H1 (cell line): ENCODE data around the gene TTC13. TPM values are rescaled to one million over a fixed set of nuclear protein-coding genes. Genes with fewer than 3 reads are reported as not detected.

Source experiments
- CTCF ChIA-PET: fragments of 300-600 bp; sonication (Branson Sonifier 250); formaldehyde crosslinking; loops from one replicate; lab custom pipeline; 2021; ENCODE audit not compliant: partially characterized antibody; lab: Charles Lee
- POLR2A ChIA-PET: fragments of 300-600 bp; sonication (Branson Sonifier 250); formaldehyde crosslinking; loops from one replicate; lab custom pipeline; 2021; ENCODE audit warnings: inconsistent platforms; ENCODE audit not compliant: partially characterized antibody; lab: Charles Lee
- DNase-seq, 2 experiments: peaks; one replicate each; pipeline versions ENCODE4 v3.0.0 to v3.0.0-alpha.2; 2010 to 2022; ENCODE audit warnings: low spot score in 2 of 2, low read depth in 1 of 2, mixed read lengths in 1 of 2
- FAIRE-seq: peaks from 2 replicates; lab custom pipeline; 2011; peaks lifted over from hg19 to GRCh38; lab: Jason Lieb, UNC
- H2AFZ ChIP-seq: 2 replicates; pipeline ENCODE4 v1.8.1; 2012; ENCODE audit warnings: low read length, inconsistent platforms
- H2AK5ac ChIP-seq: 2 replicates; pipeline ENCODE4 v1.6.1; 2013; ENCODE audit warnings: low read depth, low read length
- H2BK120ac ChIP-seq: replicated peaks from 2 replicates; pipeline ENCODE3; 2013; ENCODE audit warnings: low read depth, low read length, inconsistent platforms
- H2BK12ac ChIP-seq: 2 replicates; pipeline ENCODE4 v1.6.1; 2013; ENCODE audit warnings: low read depth, low read length
- H2BK15ac ChIP-seq: 2 replicates; pipeline ENCODE4 v1.6.1; 2013; ENCODE audit warnings: low read length
- H2BK20ac ChIP-seq: 2 replicates; pipeline ENCODE4 v1.6.1; 2013; ENCODE audit warnings: low read length
- H2BK5ac ChIP-seq: 2 replicates; pipeline ENCODE4 v1.6.1; 2013; ENCODE audit warnings: low read depth, low read length
- H3K14ac ChIP-seq: 2 replicates; pipeline ENCODE4 v1.6.1; 2013; ENCODE audit warnings: inconsistent platforms; ENCODE audit not compliant: insufficient read length
- H3K18ac ChIP-seq: 2 replicates; pipeline ENCODE4 v1.6.1; 2013; ENCODE audit warnings: low read length; ENCODE audit errors: extremely low read depth
- H3K23ac ChIP-seq: 2 replicates; pipeline ENCODE4 v1.6.1; 2013; ENCODE audit warnings: inconsistent platforms; ENCODE audit not compliant: insufficient read length
- H3K23me2 ChIP-seq: 2 replicates; pipeline ENCODE4 v1.6.1; 2013; ENCODE audit warnings: low read depth, low read length
- H3K27ac ChIP-seq: 2 replicates; pipeline ENCODE4 v1.6.1; 2011; ENCODE audit warnings: low read depth, low read length, inconsistent platforms
- H3K27me3 ChIP-seq, 4 experiments: replicated peaks in 1 of 4; 1 replicate in 1 of 4; 2 replicates in 3 of 4; pipeline versions ENCODE4 v1.6.1 to v1.8.1; 2011 to 2013; ENCODE audit warnings: low read length in 3 of 4, mild to moderate bottlenecking in 3 of 4, inconsistent platforms in 2 of 4, mixed read lengths in 2 of 4, moderate library complexity in 1 of 4; ENCODE audit not compliant: control insufficient read depth in 3 of 4, insufficient read depth in 3 of 4; ENCODE audit errors: extremely low read depth in 1 of 4
- H3K36me3 ChIP-seq, 4 experiments: 2 replicates each; pipeline versions ENCODE4 v1.6.1 to v1.8.1; 2011 to 2013; ENCODE audit warnings: mild to moderate bottlenecking in 4 of 4, low read length in 3 of 4, moderate library complexity in 2 of 4, control low read depth in 1 of 4, inconsistent platforms in 1 of 4; ENCODE audit not compliant: insufficient read depth in 4 of 4, control insufficient read depth in 2 of 4
- H3K4ac ChIP-seq: replicated peaks from 2 replicates; pipeline ENCODE3; 2013; ENCODE audit warnings: low read length, low read depth, mixed read lengths, inconsistent platforms; ENCODE audit not compliant: insufficient read length
- H3K4me1 ChIP-seq, 4 experiments: replicated peaks in 1 of 4; 1 replicate in 1 of 4; 2 replicates in 3 of 4; pipeline versions ENCODE4 v1.6.1 to v1.8.1; 2011 to 2013; ENCODE audit warnings: low read length in 3 of 4, inconsistent platforms in 2 of 4, mixed read lengths in 1 of 4; ENCODE audit not compliant: insufficient read depth in 4 of 4, control insufficient read depth in 3 of 4
- H3K4me2 ChIP-seq, 2 experiments: 2 replicates each; pipeline versions ENCODE4 v1.6.1 to v1.8.1; 2011 to 2013; ENCODE audit warnings: low read depth in 2 of 2, low read length in 2 of 2, control low read depth in 1 of 2, inconsistent platforms in 1 of 2, mild to moderate bottlenecking in 1 of 2; ENCODE audit not compliant: insufficient read depth in 1 of 2
- H3K4me3 ChIP-seq, 4 experiments: fragments of 200-600, 300-600 bp in 1 of 4; sonication (generic), shearing (Covaris generic), sonication (Bioruptor Twin) in 1 of 4; 2 replicates each; pipeline versions ENCODE4 v1.5.1 to v1.8.1; 2011 to 2016; ENCODE audit warnings: low read length in 4 of 4, low read depth in 3 of 4, control low read depth in 2 of 4, inconsistent platforms in 2 of 4, mild to moderate bottlenecking in 2 of 4, mixed read lengths in 1 of 4, moderate library complexity in 1 of 4; ENCODE audit not compliant: insufficient read depth in 2 of 4; ENCODE audit errors: extremely low read depth in 1 of 4
- H3K56ac ChIP-seq: replicated peaks from 2 replicates; pipeline ENCODE3; 2013; ENCODE audit warnings: low read depth, mild to moderate bottlenecking, mixed read lengths, low read length, inconsistent platforms; ENCODE audit not compliant: insufficient read length
- H3K79me1 ChIP-seq: 2 replicates; pipeline ENCODE4 v1.6.1; 2013; ENCODE audit warnings: low read depth, low read length, control low read depth
- H3K79me2 ChIP-seq, 2 experiments: 2 replicates each; pipeline versions ENCODE4 v1.6.1 to v1.8.1; 2012 to 2013; ENCODE audit warnings: low read length in 2 of 2, mild to moderate bottlenecking in 2 of 2, inconsistent platforms in 1 of 2; ENCODE audit not compliant: insufficient read depth in 2 of 2, control insufficient read depth in 1 of 2
- H3K9ac ChIP-seq, 4 experiments: replicated peaks in 1 of 4; 1 replicate in 1 of 4; 2 replicates in 3 of 4; pipeline versions ENCODE4 v1.6.1 to v1.8.1; 2011 to 2013; ENCODE audit warnings: low read depth in 3 of 4, low read length in 3 of 4, control low read depth in 2 of 4, mild to moderate bottlenecking in 2 of 4, moderate library complexity in 2 of 4, inconsistent platforms in 1 of 4; ENCODE audit errors: extremely low read depth in 1 of 4
- H3K9me3 ChIP-seq, 2 experiments: 2 replicates each; pipeline versions ENCODE4 v1.6.1 to v1.8.1; 2012 to 2013; ENCODE audit warnings: mild to moderate bottlenecking in 2 of 2, moderate library complexity in 2 of 2, control low read depth in 1 of 2, inconsistent platforms in 1 of 2, low read depth in 1 of 2, low read length in 1 of 2, mixed read lengths in 1 of 2; ENCODE audit not compliant: insufficient read depth in 2 of 2
- H4K20me1 ChIP-seq, 2 experiments: replicated peaks in 1 of 2; 2 replicates each; pipeline versions ENCODE3 to v1.8.1; 2011 to 2013; ENCODE audit warnings: inconsistent platforms in 2 of 2, low read length in 2 of 2, mild to moderate bottlenecking in 1 of 2; ENCODE audit not compliant: insufficient read depth in 2 of 2, control insufficient read depth in 1 of 2
- H4K5ac ChIP-seq: 2 replicates; pipeline ENCODE4 v1.6.1; 2013; ENCODE audit warnings: low read length, low read depth, mixed read lengths, inconsistent platforms; ENCODE audit not compliant: insufficient read length
- H4K8ac ChIP-seq: 2 replicates; pipeline ENCODE4 v1.8.0; 2013; ENCODE audit warnings: mild to moderate bottlenecking, moderate library complexity, low read length, inconsistent platforms; ENCODE audit not compliant: insufficient read depth; ENCODE audit errors: extremely low read depth
- H4K91ac ChIP-seq: replicated peaks from 2 replicates; pipeline ENCODE3; 2013; ENCODE audit warnings: low read length, mixed read lengths, inconsistent platforms; ENCODE audit not compliant: insufficient read length
- CHD2 ChIP-seq: IDR thresholded peaks from 2 replicates; pipeline ENCODE4 v1.6.1; 2012; ENCODE audit warnings: low read length, improper control_type of control experiment
- HDAC6 ChIP-seq: IDR thresholded peaks from one replicate; pipeline ENCODE4 v1.7.1; 2012; ENCODE audit warnings: low read depth, mild to moderate bottlenecking, inconsistent platforms, low read length, moderate library complexity
- RBBP5 ChIP-seq: IDR thresholded peaks from 2 replicates; pipeline ENCODE4 v1.7.1; 2012; ENCODE audit warnings: low read depth, mild to moderate bottlenecking, inconsistent platforms, low read length, moderate library complexity, borderline replicate concordance
- WGBS, 2 experiments: shearing (Covaris generic) in 1 of 2; methylation state at CpG; one replicate each; pipeline versions ENCODE4 v1.1.6 to v1.1.7; 2013 to 2015; ENCODE audit warnings: low lambda C conversion rate in 2 of 2, mixed read lengths in 2 of 2, inconsistent platforms in 1 of 2, low coverage in 1 of 2, missing lambda C conversion rate in 1 of 2; ENCODE audit not compliant: insufficient replicate concordance in 2 of 2, insufficient coverage in 1 of 2, insufficient read length in 1 of 2; ENCODE audit errors: extremely low coverage in 1 of 2, missing lambda C conversion rate in 1 of 2; 5-methylcytosine and 5-hydroxymethylcytosine counted together
- polyA plus RNA-seq, 7 experiments: library from polyadenylated mRNA; depleted of rRNA in 3 of 7; stranded (reverse) in 5 of 7; unstranded in 2 of 7; fragments of >200 nt in 5 of 7; fragments of 200-250 nt in 2 of 7; gene quantifications; 1 replicate in 5 of 7; 2 replicates in 1 of 7; 4 replicates in 1 of 7; pipeline versions ENCODE4 v1.2.1 to v1.2.3, GENCODE V29; 2011 to 2013; ENCODE audit warnings: missing spikeins in 2 of 7, mixed read lengths in 2 of 7
- total RNA-seq: library from RNA; stranded (reverse); fragmentation: NEBNext Ultra II Directional; extraction: Animal tissue kit (Norgen Biotek cat#: 25700); gene quantifications from 2 replicates; pipeline ENCODE4 v1.2.1, GENCODE V29; 2021

TTC13 gene
- total and polyA plus RNA-seq, 2 of the 8 experiments (the other 6 are each of a cell fraction or from before 2014, with no cell fraction given): 3.1 to 7.1 TPM

GRCh38 chr1:230861970-230862595, 116.6 kb downstream of the TTC13 start:
- POLR2A ChIA-PET: interaction anchor here (0.9 kb wide), 1 partner anchor 108 kb away, joined by 3 read pairs; no protein-coding TSS in a partner anchor
- FAIRE-seq: no peak
- Histone ChIP-seq H3K56ac (no peak overlapping the region), H3K79me2 (peaks cover 1 to 89% of the 10 kb centered on the region in 2 experiments; a peak in 3 of 4 replicates), H2BK15ac (no peak overlapping the region), H4K5ac (no peak overlapping the region), H2AK5ac (no peak overlapping the region), H2BK20ac (no peak overlapping the region), H3K14ac (no peak overlapping the region), H2BK12ac (no peak overlapping the region), H4K91ac (no peak overlapping the region), H3K23ac (no peak overlapping the region), H3K4ac (no peak overlapping the region), H3K9me3 (no peaks in the 10 kb centered on the region), H3K79me1 (peaks cover 2% of the 10 kb centered on the region; the same call in 1 of the 2 replicates), H4K8ac (no peak overlapping the region), H3K36me3 (no peaks in the 10 kb centered on the region), H2BK5ac (no peak overlapping the region), H3K9ac (no peak overlapping the region), H3K4me2 (no peak overlapping the region), H3K4me3 (no peak overlapping the region), H3K27me3 (peaks cover 0 to under 1% (median 0%) of the 10 kb centered on the region in 4 experiments; a peak in 2 of 7 replicates), H3K4me1 (peaks cover 2 to 17% (median 8%) of the 10 kb centered on the region in 4 experiments; a peak in 6 of 7 replicates), H3K27ac (no peak overlapping the region), H3K23me2 (no peaks in the 10 kb centered on the region), H2AFZ (no peak overlapping the region), H3K18ac (no peak overlapping the region), H2BK120ac (no peak overlapping the region), H4K20me1 (peaks cover 5 to 9% of the 10 kb centered on the region in 2 experiments)
- CTCF ChIA-PET: interaction anchor here (0.7 to 1.7 kb wide), 27 partner anchors 8 to 904 kb away, joined by 3 to 16 read pairs (median 4); no protein-coding TSS in a partner anchor
- no peak for DNase-seq
- TF ChIP-seq HDAC6 (no peak), RBBP5 (no peak), CHD2 (no peak)
- 92% methylated on average over 4 of the region's 4 CpGs; no CpG with 5 or more reads in 1 of the 2 experiments for WGBS, 2 experiments
